NK-92 (cell line): ENCODE results near the gene RTN4.

Experiments
- DNase-seq: peaks from one replicate; lab custom pipeline; 2025; ENCODE audit not compliant: unreplicated experiment; lab: John Stamatoyannopoulos, UW

The RTN4 gene

DNA sequence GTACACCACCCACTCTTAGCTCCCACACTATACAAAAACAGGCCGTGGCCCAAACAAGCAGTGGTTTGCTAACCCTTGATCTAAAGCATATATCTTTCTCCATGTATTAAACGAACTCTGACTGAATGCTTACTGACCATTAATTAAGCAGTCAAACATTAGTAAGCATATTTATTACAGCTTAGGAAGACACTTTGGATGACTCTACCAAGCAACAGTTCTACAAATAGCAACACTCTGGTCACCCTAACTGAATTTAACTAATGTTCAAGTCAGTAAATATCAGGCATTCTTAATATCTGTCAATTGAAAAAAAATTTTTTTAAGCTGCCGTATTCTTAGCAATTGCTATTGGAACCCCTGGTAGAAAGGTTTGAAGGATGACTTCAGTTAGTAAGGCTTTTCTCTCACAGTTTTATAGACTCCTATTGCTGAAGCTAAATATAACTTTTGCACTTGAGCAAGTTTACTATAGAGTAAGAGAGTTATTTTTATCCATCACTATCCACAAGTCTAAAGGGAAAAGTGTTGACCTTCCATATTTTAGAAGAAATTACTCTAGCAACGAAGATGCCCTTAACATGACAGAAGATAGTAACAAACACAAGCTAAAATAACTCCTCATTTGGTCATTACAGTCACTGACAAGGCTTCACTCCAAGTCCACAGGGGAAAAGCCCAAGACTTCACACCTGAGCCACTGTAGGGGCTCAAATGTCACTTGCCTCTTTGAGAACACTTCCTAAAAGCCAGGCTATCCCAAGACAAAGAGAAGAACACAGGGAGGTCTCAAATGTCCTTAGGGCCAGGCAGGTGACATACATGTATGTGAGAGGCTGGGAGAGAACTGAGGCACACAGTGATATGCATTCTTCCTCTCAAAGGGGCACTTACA lies 74.4 kb downstream of the RTN4 start:
- DNase-seq = no peak

DNA sequence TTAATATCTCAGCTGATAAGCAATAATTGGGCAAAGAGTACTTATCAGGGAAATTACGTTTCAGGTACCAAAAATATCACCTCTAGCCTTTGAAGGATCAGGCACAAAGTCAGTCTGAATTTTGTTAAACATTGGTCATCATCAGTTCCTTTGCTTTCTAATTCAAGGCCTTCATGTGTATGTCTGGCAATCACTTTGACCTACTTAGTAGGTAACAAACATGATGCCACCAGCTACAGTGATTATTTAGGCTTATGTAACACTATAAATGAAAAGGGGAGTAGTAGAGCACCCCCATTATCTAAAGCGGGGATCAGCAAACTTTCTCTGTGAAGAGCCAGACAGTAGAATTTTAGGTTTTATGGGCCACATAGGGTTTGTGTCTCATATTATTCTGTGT lies 75.1 kb downstream of the RTN4 start:
- DNase-seq = no peak

DNA sequence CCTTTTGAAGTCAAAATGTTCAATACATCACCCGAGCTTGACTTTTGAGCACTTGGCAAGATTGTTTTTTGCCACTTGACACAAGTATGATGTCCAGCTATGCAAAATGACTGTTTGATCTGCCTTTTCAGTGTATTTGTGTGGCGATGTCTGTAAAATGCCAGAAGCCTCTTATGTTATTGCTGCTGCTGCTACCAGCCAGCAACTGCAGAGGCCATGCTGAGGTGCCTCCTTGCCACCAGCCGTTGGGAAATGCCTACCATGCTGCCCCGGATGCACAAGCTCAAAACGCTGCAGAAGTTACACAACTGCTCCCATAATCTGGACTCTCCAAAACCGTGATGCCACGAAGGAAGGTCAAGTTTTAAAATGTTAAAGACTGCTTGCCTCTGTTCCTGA lies 80.3 kb downstream of the RTN4 start:
- DNase-seq = no peak

DNA sequence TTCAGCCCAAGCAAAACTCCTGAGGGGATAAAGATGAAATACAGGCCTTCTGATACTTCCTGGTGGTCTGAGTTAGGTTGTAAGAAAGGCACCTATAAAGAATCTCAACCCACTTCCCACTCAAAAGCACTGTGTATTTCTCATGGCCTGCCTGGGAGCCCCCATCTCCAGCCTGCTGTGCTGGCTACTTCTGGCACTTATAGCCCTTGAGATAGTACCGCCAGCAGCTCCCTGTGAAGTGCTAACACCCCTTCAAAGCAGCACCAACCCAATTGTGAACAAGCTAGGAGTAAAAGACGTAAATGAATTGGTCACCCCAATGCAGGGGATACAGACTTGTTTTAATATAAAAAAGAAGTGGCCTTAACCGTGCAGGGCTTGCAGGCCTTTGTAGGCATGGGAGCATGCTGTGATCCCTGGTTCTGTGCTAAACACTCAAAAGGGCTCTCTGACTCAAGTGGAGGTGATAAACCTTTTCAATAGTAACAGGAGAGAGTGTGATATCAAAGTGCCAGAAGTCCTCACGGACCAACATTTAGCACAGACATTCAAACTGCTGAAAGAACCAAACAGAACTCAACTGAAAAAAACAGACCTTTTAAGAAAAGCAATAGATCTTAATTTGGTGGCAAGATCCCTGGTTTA lies 80.8 kb downstream of the RTN4 start:
- no peak for DNase-seq

DNA sequence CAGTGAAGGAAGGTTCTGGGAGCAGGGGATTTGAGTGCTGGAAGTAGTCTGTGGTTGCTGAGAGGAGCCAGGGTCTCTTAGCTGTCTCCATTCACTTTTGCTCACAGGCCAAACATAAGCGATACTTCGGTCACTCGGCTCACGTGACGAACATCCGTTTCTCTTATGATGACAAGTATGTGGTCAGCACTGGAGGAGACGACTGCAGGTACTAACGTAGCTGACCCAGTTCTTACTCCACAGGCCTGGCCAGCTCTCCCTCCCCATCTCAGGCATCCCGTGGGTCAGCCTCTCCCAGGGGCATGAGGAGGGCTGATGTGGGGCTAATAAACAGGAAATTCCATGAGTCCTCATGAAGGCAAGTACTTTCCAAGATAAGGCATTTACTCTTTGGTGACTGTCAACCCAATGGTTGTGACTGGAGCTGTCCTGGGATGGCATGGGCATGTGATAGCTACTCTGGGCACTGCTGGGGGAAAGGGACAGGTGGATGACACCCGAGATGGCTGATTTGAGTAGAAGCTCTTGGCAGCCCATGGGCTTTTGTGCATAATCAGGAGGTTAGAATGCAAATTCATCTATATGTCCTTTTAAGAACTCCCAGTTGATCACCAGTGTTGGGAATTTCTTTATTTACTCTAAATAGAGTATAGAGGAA lies 81.6 kb downstream of the RTN4 start:
- no peak for DNase-seq

DNA sequence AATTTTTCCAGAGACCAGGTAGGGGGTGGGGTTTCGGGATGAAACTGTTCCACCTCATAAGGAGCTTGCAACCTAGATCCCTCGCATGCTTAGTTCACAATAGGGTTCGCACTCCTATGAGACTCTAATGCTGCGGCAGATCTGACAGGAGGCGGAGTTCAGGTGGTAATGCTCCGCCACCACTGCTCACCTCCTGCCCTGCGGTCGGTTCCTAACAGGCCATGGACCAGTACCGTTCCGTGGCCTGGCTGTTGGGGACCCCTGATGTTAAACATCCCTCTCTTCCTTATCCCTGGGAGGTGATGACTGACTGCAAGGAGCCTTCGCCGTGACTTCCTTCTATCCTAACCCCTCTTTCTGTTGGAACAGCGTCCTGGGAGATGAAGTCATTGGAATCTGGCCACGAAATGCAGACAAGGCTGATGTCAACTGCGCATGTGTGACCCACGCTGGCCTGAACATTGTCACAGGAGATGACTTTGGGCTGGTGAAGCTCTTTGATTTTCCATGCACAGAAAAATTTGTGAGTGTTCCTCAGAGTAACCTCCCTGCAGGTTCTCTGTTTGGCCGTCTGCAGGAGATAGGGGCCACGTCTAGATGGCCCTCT lies 82.4 kb downstream of the RTN4 start:
- DNase-seq = no peak

DNA sequence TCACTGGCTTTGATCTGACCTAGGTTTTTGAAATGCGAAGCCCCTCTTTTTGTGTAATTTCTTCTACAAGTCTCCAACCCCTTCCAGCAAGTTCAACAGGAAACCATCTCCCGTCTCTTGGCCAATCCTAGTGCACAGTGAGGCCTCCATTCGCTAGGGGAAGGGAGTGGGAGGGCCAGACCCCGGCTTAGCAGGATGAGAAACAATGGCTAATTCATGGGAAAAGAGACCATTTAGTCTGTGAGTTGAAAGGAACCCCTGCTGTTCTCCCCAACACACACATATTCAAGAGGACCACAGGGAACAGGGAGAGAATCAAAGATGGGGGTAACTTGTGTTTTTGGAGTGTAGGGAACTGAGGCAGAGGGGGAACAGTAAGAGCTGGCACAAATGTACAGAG lies 83.0 kb downstream of the RTN4 start:
- no peak for DNase-seq

DNA sequence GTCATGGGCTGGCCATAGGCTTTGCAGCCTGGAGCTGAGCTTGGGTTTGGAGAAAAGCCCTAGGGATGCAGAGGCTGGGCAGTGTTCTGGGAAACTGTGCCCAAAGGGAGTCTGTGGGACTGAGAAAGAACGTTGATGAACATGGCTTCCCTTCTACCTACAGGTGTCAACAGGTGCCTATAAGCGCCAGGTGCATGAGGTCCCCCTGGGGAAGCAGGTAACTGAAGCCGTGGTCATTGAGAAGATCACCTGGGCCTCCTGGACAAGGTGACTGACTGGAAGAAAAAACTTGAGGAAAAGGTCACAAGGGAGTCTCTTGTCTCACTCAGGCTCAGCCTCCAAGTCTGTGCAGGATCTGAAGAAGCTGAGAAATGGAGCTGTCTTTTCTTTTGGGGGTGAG lies 83.4 kb downstream of the RTN4 start:
- DNase-seq = no peak

DNA sequence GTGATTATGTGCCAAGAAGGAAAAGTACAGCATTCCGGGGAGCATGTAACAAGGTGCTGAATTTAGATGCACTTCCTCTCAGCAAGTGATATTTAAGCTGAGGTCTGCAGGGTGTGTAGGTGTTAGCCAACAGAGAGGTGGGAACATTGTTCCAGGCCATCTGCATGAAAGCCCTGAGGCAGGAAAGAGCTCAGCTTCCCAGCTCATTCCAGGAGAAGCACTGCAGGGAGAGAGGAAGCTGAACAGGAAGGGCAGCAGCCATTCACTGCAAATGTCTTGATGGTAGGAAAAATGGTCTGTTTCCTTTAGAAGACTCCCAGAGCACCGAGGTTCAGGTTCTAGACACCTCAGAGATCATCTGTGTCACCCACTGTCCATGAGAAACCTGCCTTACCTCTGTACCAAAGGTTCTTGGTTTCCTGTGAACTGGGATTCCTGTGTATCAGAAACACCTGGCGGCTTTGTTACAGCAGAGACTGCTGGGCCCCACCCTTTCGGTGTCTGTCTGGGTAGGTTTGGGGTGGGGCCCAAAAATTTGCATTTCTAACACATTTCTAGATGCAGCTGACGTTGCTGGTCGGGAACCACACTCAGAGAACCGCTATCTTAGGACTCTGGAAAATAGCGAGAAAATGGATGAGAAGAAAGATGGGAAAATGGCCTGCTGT lies 84.0 kb downstream of the RTN4 start:
- no peak for DNase-seq

DNA sequence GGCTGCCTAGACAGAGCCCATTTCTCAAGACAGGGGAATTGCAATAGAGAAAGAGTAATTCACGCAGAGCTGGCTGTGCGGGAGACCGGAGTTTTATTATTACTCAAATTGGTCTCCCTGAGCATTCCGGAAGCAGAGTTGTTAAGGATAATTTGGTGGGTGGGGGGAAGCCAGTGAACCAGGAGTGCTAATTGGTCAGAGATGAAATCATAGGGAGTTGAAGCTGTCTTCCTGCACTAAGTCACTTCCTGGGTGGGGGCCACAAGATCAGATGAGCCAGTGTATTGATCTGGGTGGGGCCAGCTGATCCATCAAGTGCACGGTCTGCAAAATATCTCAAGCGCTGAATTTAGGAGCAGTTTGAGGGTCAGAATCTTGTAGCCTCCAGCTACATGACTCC lies 84.8 kb downstream of the RTN4 start:
- DNase-seq = no peak

DNA sequence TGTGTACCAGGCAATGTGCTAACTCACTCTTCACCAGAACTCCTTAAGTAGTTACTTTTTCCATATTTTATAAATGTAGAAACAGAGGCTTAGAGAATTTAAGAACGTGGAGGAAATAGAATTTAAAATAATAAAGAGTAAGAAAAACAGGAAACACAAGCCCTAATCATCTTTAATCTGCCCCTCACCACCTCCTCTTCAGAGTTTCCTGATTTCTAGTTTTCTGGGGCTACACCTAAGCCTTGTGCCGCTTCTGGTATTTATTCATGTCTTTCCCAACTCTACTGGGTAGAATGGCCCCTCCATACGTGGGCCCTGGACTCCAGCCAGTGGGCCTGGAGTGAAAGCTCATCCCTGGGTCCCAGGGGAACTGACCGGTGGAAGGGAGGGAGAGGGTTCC lies 85.4 kb downstream of the RTN4 start:
- no peak for DNase-seq

DNA sequence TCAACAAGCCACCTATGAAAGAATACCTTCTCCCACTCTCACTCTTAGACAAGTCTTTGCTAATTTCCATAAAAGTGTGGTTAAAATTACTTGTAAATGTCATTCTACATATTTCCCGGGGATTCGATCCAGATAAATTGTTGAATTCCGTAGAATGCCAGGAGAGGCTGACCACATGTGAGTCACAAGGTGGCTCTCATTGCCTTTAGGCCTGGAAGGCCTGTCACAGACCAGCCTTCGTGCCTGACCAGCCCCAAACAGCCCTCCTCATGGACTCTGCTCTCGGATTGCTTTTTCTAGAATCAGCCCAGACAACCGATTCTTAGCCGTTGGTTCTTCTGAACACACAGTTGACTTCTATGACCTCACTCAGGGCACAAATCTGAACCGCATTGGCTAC lies 86.0 kb downstream of the RTN4 start:
- no peak for DNase-seq

DNA sequence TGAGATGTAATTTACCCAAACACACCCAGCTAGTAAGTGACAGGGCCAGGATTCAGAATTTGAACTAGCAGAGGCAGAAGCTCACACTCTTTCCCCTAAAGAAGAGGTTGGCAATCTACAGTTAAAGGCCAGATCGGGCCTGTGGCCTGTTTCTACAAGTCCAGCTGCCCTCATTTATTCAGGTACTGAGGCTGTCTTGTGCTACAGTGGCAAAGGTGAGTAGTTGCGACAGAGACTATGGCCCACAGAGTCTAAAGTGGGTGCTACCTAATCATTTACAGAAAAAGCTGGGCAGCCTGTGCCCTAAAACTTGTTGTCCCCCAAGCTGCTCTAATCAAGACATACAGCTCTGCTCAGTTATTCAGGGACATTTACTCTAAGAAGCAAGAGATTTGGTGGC lies 86.8 kb downstream of the RTN4 start:
- DNase-seq = no peak

DNA sequence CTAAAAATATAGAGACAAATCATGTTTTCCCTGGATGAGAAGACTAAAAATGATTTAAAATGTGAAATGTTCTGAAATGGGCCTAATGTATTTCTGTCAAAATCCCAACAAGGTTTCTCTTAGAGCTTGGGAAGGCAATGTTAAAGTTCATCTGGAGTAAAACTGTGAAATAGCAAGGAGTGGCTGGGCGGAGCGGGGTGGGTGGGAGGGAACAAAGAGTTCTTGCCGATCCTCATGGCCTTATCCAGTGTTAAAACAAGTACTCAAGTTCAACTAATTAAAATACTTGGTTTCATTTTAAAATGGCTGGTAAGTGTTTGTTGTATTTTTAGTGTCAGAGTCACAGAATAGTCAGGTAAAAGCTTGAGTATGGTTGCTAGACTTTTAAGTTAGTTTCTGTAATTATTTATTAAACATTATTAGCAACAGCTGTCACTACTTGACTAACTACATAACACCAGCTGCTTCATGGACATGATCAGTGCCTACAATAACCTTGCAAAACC lies 87.3 kb downstream of the RTN4 start:
- no peak for DNase-seq

DNA sequence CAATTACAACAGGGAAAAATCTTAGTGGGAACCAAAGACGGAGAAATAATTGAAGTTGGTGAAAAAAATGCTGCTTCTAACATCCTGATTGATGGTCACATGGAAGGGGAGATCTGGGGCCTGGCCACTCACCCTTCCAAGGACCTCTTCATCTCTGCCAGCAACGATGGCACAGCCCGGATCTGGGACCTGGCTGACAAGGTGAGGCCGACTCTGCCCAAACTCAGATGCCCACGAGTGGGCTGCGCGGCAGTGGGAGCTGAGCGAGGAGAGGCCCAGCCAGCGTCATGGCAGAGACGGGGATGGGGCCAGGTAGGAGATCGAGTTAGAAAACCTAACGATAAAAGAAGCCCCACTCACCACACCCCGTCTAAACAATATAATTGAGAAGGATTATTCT lies 87.7 kb downstream of the RTN4 start:
- DNase-seq = no peak

DNA sequence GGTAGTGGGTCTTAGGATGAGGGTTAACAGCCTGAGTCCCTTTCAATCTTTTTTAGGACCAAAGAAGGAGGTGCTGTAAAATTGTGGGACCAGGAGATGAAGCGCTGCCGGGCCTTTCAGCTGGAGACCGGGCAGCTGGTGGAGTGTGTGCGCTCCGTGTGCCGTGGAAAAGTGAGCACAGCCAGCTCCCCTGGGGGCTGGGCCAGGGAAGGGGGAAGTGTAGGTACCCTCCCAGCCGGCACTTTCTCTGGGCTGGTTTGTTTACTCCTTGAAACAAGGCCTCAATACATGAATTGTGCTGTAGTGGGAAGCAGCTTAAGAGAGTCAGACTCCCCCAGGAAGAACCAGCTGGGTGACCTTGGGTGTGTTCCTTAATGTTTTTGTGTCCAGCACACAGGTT lies 90.1 kb downstream of the RTN4 start:
- no peak for DNase-seq

DNA sequence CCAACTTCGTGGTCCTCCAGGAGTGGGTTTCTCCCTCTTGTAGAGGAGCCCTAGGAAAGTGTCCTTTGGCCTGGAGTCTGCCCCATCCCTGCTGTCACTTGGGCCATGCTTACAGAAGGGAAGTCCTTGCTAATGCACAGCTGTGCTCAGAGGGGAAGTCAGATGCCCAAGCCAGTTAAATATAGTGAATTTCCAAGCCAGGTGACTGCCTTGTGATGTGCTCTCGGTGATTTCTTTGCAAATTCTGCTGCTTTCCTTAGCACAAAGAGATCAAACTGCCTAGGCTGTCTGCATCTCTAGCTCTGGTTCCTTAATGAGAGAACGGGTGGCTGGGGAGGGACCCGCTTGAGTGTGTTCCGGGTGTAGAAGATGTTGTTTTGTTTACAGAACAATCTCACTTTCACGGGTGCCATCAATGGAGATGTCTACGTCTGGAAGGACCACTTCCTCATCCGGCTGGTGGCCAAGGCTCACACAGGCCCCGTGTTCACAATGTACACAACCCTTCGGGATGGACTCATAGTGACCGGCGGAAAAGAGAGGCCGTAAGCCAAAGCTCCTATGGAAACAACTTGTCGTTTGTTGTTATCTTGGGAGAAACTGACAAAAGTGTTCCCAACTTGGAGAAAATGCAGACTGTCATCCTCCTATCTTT lies 91.4 kb downstream of the RTN4 start:
- no peak for DNase-seq

DNA sequence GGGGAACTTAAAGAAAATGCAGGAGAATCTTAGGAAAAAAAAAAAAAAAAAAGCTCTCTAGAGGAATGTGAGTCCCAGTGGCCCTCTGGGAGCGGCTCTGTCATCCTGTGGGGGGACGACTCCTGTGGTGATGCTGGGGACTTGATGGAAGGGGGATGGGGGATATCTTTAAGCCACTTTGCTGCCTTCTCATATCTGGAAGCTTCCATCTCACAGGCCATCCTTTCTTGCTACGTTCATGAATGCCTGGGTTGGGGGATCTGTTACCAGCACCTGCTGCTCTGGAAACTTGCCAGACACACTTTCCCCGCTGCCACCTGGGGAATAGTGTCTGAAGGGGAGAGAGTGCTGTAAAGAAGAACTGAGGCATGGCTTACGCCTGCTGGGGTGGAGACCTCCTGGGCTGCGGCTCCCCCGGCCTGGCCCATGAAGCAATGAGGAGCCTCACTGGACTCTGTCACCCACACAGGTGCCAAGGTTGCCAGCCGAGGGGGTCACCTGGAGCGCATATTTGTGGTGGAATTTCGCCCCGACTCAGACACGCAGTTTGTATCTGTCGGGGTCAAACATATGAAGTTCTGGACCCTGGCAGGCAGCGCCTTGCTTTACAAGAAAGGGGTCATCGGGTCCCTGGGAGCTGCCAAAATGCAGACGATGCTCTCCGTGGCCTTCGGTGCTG lies 92.8 kb downstream of the RTN4 start:
- DNase-seq = no peak

DNA sequence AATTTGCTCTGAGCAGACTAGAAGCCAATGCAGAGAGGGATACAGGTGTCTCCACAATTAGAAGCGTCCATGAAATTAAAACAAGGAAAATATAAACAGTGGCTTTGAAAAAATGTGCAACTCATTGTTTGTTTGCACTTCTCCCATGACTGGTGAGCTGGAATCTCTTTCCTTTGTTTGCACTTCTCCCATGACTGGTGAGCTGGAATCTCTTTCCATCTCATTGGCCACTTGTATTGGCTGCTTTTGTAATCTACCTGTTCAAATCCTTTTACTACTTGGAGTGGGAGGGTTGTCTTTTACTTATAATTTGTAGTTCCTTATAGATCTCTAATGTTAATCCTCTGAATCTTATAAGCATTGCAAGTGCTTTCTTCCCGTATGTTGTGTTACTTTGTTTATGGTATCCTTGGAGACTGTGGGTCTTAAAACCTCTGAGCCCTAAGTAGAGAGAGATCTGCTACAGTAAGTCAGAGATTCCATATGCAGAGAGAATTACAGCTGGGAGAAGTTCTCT lies 94.1 kb downstream of the RTN4 start:
- DNase-seq = no peak
